WERI-Rb-1 (cell line): ENCODE results near the gene TMEM61.

Experiments used
- DNase-seq: peaks from one replicate; pipeline ENCODE4 v3.0.0-alpha.2; 2020
- H3K27ac ChIP-seq: fragments of 250-450 bp; sonication (Bioruptor Pico); 2 replicates; pipeline ENCODE4 v1.5.1; 2020; ENCODE audit warnings: mild to moderate bottlenecking, moderate library complexity
- H3K27me3 ChIP-seq: fragments of 250-450 bp; sonication (Bioruptor Pico); 2 replicates; pipeline ENCODE4 v1.5.1; 2021; ENCODE audit warnings: mild to moderate bottlenecking, low read depth, moderate library complexity; ENCODE audit not compliant: insufficient read depth, severe bottlenecking
- H3K36me3 ChIP-seq: fragments of 250-450 bp; sonication (Bioruptor Pico); 2 replicates; pipeline ENCODE4 v1.5.1; 2020; ENCODE audit warnings: mild to moderate bottlenecking, moderate library complexity
- H3K4me3 ChIP-seq: 2 replicates; pipeline ENCODE4 v1.5.1; 2011; ENCODE audit warnings: low read depth, mild to moderate bottlenecking, control low read depth, low read length
- H3K9me3 ChIP-seq: fragments of 250-450 bp; sonication (Bioruptor Pico); 2 replicates; pipeline ENCODE4 v1.5.1; 2021; ENCODE audit warnings: mild to moderate bottlenecking, moderate library complexity; ENCODE audit not compliant: severe bottlenecking
- TF ChIP-seq, protein P1 (sequence below): IDR thresholded peaks from 2 replicates; pipeline ENCODE4 v1.5.1; 2011; ENCODE audit warnings: low read depth, mild to moderate bottlenecking, control low read depth, inconsistent platforms, low read length

Gene TMEM61

DNA sequence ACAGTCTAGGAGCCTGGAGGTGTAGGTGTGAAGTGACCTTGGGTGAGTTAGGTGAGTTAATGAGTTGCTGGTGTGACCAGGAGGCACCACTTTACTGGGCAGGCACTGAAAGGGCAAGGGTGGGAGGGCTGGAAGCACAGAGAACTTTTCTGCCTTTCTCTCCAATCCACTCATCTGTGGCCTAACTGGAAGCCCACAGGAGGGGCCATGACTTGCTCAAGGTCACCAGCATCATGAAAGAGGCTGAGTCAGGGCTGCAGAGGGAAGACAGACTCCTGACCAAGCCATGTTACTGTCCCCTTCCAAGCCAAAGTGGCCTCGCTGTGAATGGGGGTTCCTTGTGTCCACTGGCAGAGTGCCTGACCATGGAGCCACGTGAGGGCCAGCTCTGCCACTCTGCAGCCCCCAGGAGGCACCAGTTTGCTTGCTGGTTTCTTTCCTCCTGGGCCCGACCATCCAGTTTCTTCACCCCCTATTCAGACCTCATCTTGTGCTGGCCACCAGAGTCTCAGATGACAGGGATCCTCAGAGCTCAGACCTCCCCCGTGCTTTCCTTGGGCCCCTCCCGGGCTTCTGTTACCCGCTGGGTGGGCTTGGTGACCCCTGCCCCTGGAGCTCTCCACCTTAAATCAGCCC lies 14.0 kb downstream of the TMEM61 start:
- Histone ChIP-seq H3K9me3 (no peaks in the 10 kb centered on the region), H3K27ac (no peak overlapping the region), H3K27me3 (no peaks in the 10 kb centered on the region), H3K4me3 (no peak overlapping the region), H3K36me3 (no peaks in the 10 kb centered on the region)
- DNase-seq = no peak
- TF ChIP-seq, protein P1, sequence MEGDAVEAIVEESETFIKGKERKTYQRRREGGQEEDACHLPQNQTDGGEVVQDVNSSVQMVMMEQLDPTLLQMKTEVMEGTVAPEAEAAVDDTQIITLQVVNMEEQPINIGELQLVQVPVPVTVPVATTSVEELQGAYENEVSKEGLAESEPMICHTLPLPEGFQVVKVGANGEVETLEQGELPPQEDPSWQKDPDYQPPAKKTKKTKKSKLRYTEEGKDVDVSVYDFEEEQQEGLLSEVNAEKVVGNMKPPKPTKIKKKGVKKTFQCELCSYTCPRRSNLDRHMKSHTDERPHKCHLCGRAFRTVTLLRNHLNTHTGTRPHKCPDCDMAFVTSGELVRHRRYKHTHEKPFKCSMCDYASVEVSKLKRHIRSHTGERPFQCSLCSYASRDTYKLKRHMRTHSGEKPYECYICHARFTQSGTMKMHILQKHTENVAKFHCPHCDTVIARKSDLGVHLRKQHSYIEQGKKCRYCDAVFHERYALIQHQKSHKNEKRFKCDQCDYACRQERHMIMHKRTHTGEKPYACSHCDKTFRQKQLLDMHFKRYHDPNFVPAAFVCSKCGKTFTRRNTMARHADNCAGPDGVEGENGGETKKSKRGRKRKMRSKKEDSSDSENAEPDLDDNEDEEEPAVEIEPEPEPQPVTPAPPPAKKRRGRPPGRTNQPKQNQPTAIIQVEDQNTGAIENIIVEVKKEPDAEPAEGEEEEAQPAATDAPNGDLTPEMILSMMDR = no peak

DNA sequence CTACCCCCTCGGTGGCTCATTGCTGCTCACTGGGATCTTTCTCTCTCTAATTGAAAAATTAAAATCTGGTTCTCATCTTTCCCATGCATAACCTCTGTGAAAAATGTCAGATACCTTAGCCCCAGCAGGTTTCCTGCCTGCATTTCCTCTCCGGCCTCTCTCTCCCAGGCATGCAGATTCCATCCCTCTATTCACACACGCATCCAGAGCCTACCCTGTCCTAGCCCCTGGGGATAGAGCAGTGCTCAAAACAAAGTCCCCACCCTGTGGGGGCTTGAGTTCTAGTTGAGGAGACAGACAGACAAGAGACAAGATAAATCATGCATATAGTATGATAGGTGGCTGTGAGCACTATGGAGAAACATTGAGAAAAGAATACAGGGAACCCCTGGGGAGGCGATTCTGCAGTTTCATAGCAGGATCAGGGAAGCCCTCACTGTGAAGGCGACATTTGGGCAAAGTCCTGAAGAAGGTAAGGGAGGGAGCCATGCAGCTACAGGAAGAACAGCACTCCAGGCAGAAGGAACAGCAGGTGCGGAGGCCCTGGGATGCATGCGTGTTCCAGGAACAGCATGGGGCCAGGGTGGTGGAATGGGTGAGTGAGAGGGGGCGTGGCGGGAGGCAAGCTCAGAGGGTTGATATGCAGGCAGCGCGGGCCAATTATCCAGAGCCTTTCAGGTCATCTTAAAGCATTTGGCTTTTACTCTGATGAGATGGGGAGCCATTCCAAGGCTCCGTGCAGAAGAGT lies 14.8 kb downstream of the TMEM61 start:
- Histone ChIP-seq H3K36me3 (no peaks in the 10 kb centered on the region), H3K4me3 (no peak overlapping the region), H3K27me3 (no peaks in the 10 kb centered on the region), H3K9me3 (no peaks in the 10 kb centered on the region), H3K27ac (no peak overlapping the region)
- no peak for DNase-seq
- TF ChIP-seq, protein P1 = no peak

DNA sequence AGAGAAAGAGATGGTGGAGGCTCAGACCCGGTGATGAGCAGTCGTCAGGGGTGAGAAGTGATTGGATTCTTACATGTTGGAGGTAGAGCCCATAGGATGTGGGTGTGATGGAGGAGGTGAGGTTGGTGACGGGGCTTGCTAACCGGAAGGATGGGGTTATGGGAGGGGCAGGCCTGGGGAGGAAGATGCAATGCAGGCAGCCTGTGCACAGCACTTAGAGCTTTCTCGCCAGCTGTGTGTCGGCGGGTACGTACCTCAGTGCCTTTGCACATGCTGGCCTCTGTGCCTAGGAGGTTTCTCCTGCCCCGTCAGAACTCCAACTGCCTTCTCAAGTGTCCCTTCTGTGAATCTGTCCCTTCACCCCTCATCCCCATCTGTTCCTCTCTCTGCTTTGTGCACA lies 15.4 kb downstream of the TMEM61 start:
- DNase-seq = no peak
- no peaks in the 10 kb centered on the region for H3K36me3 ChIP-seq
- no peak overlapping the region for H3K27ac ChIP-seq
- no peak overlapping the region for H3K4me3 ChIP-seq
- TF ChIP-seq, protein P1 = no peak
- no peaks in the 10 kb centered on the region for H3K9me3 ChIP-seq
- no peaks in the 10 kb centered on the region for H3K27me3 ChIP-seq

DNA sequence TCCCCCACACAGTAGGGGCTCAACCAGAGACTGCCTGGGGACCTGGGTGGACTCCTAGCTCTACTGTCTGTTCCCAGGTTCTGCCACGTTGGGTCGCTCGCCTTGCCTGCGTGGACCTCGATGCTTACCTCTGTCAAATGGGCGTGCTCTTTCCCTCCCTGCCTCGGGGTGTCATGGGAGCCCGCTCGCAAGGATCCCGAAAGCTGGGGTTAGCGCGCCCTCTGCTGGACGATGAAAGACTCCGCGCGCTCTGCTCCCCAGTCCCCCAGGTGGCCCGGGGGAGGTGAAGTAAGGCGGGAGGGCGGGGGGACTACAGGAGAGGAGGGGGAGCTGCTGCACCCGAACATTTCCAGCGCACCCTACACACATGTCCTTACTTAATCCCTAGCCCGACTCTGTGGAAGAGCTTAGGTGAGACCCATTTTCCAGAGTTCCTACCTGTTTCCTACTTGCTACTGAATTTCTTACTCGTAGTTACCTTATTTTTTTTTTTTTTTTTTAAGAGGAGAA lies 16.0 kb downstream of the TMEM61 start:
- H3K36me3 ChIP-seq = no peaks in the 10 kb centered on the region
- H3K27ac ChIP-seq = no peak overlapping the region
- peaks cover 1% of the 10 kb centered on the region for H3K27me3 ChIP-seq
- no peak overlapping the region; the same call in 1 of the 2 replicates for H3K4me3 ChIP-seq
- no peaks in the 10 kb centered on the region for H3K9me3 ChIP-seq
- TF ChIP-seq, protein P1 = peak; percentile 81
- peak; percentile 81 for DNase-seq

DNA sequence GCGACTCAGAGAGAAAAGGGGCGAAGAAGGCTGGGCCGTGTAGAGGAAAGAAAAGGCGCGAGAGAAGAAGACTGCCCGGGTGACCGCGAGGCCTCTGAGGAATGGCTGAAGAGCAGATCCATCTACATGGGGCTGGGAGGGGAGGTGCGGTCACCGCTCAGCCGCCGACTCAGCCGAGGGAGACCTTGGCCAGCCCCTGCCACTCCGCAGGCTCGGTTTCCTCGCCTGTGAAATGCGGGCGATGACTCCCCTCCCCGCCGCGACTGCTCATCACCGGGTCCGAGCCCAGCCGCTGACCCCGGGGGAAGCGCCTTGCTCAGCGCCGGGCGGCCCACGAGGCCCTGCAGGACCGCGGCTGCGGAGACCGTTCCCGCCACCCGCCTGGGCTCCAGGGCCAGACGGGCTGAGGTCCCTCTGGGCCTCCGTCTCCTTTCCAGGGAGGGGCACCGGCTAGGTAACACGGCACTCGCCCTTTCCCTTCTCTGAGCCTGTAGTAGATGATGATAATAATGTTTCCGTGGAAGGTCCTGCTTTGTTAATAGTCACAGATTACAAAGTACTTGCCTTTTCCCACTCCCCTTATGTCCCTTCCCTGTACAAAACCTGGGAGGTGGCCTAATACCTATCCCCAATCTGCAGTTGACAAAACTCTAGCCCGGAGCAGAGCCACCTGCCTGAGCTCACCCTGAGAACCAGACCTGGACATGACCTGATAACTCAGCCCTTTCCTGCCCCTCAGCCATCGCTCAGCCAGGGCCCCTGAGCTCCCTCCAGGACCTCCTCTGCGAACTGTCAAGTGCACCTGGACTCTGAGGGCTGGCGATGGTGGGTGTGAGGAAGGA lies 16.7 kb downstream of the TMEM61 start:
- Histone ChIP-seq H3K36me3 (no peaks in the 10 kb centered on the region), H3K4me3 (no peak overlapping the region; the same call in 1 of the 2 replicates), H3K9me3 (no peaks in the 10 kb centered on the region), H3K27ac (no peak overlapping the region), H3K27me3 (peaks cover 3% of the 10 kb centered on the region)
- no peak for DNase-seq
- TF ChIP-seq, protein P1 = no peak
